Measurements from ENCODE around the gene CYLC2.

The CYLC2 gene

GRCh38 chr9:102995033-102995432, at the start of gene CYLC2:
TSS of gene CYLC2 (plus strand) at chr9:102995333. CDS start at chr9:102995381, 48 bp downstream.
- Histone ChIP-seq H3K4me1 (ENCODE audit: control insufficient read depth in 1 of 2, insufficient read depth in 1 of 2, low read depth in 1 of 2, low read length in 1 of 2) (no peaks in the 10 kb centered on the region), H3K27me3 (no peaks in the 10 kb centered on the region), H3K36me3 (no peaks in the 10 kb centered on the region), H3K9me3 (no peaks in the 10 kb centered on the region), H3K27ac (no peak within 1 kb of the TSS), H3K4me3 (ENCODE audit: low read depth in 1 of 2, low read length in 1 of 2) (no peak within 1 kb of the TSS)
- TF ChIP-seq, protein P1, sequence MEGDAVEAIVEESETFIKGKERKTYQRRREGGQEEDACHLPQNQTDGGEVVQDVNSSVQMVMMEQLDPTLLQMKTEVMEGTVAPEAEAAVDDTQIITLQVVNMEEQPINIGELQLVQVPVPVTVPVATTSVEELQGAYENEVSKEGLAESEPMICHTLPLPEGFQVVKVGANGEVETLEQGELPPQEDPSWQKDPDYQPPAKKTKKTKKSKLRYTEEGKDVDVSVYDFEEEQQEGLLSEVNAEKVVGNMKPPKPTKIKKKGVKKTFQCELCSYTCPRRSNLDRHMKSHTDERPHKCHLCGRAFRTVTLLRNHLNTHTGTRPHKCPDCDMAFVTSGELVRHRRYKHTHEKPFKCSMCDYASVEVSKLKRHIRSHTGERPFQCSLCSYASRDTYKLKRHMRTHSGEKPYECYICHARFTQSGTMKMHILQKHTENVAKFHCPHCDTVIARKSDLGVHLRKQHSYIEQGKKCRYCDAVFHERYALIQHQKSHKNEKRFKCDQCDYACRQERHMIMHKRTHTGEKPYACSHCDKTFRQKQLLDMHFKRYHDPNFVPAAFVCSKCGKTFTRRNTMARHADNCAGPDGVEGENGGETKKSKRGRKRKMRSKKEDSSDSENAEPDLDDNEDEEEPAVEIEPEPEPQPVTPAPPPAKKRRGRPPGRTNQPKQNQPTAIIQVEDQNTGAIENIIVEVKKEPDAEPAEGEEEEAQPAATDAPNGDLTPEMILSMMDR (IDR thresholded peaks at IDR 0.05) = no peak

GRCh38 chr9:102950346-102950745, 44.8 kb upstream of the CYLC2 start:
- Histone ChIP-seq H3K9me3 (no peaks in the 10 kb centered on the region), H3K27ac (no peak overlapping the region), H3K36me3 (no peaks in the 10 kb centered on the region), H3K4me3 (ENCODE audit: low read depth in 1 of 2, low read length in 1 of 2) (no peak overlapping the region), H3K27me3 (no peaks in the 10 kb centered on the region), H3K4me1 (ENCODE audit: control insufficient read depth in 1 of 2, insufficient read depth in 1 of 2, low read depth in 1 of 2, low read length in 1 of 2) (no peaks in the 10 kb centered on the region)
- TF ChIP-seq, protein P1 (IDR thresholded peaks at IDR 0.05) = no peak

DNA sequence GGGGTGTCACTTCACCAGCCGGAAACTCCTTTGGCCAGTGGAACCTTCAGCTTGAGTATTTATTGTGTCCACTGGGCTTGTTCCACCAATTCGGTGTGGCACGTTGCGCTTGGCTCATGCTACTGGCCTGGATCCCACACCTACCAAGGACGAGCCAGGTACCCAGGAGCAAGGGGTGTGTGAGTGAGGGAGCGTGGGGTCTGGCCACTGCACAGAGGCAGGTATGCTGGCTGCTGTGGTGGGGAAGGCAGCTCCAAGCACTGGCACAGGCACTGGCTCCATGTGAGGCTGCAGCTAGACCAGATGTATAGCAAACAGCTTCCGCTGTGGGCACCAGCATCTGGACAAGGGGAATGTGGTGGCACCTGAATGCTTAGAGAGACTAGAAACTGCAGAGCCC, 28.1 kb upstream of the CYLC2 start:
- TF ChIP-seq, protein P1 (IDR thresholded peaks at IDR 0.05) = no peak
- no peaks in the 10 kb centered on the region for H3K4me1 ChIP-seq (ENCODE audit: control insufficient read depth in 1 of 2, insufficient read depth in 1 of 2, low read depth in 1 of 2, low read length in 1 of 2)
- H3K27ac ChIP-seq = no peak overlapping the region
- no peaks in the 10 kb centered on the region for H3K27me3 ChIP-seq
- H3K9me3 ChIP-seq = no peaks in the 10 kb centered on the region
- no peak overlapping the region for H3K4me3 ChIP-seq (ENCODE audit: low read depth in 1 of 2, low read length in 1 of 2)
- no peaks in the 10 kb centered on the region for H3K36me3 ChIP-seq

DNA sequence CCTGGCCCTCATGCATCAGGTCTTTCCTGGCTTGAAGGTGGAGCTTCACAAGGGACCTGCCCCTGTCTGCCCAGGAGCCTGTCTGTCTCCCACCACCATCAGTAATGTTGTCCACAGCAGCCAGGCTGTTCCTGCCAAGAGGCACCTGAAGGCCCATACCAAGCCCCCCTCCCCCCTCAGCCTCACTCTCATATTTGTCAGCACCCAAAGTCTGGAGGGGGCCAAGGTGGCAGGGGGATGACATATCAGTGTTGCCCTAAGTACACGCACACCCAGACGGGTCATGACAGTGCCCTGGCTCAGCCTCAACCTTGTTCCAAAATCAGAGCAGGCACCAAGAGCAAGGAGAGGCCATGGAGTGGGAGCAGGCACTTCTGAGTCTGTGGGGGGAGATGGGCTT, 27.2 kb upstream of the CYLC2 start:
- TF ChIP-seq, protein P1 (IDR thresholded peaks at IDR 0.05) = no peak
- no peak overlapping the region for H3K4me3 ChIP-seq (ENCODE audit: low read depth in 1 of 2, low read length in 1 of 2)
- no peaks in the 10 kb centered on the region for H3K27me3 ChIP-seq
- H3K4me1 ChIP-seq (ENCODE audit: control insufficient read depth in 1 of 2, insufficient read depth in 1 of 2, low read depth in 1 of 2, low read length in 1 of 2) = no peaks in the 10 kb centered on the region
- no peaks in the 10 kb centered on the region for H3K9me3 ChIP-seq
- H3K36me3 ChIP-seq = no peaks in the 10 kb centered on the region
- H3K27ac ChIP-seq = no peak overlapping the region

DNA sequence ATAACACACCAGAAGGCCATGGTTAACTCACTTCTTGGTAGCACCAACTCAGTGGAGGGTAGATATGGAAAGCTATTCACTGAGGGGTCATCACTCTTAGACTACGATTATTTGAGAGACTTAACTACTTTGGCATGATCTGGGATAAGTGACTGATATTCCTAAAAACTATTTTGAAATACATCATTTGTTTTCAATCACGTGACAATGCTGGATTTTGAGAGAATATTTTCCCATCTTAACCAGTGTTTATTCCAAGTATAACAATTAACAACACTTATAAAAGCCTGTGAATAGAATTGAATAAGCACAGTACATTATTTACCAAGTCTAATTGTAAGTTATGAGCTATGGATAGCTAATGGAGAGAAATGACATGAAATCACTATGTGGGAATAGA, 22.4 kb upstream of the CYLC2 start:
- no peaks in the 10 kb centered on the region for H3K9me3 ChIP-seq
- H3K36me3 ChIP-seq = no peaks in the 10 kb centered on the region
- H3K4me3 ChIP-seq (ENCODE audit: low read depth in 1 of 2, low read length in 1 of 2) = no peak overlapping the region
- no peaks in the 10 kb centered on the region for H3K4me1 ChIP-seq (ENCODE audit: control insufficient read depth in 1 of 2, insufficient read depth in 1 of 2, low read depth in 1 of 2, low read length in 1 of 2)
- TF ChIP-seq, protein P1 (IDR thresholded peaks at IDR 0.05) = no peak
- no peaks in the 10 kb centered on the region for H3K27me3 ChIP-seq
- no peak overlapping the region for H3K27ac ChIP-seq

DNA sequence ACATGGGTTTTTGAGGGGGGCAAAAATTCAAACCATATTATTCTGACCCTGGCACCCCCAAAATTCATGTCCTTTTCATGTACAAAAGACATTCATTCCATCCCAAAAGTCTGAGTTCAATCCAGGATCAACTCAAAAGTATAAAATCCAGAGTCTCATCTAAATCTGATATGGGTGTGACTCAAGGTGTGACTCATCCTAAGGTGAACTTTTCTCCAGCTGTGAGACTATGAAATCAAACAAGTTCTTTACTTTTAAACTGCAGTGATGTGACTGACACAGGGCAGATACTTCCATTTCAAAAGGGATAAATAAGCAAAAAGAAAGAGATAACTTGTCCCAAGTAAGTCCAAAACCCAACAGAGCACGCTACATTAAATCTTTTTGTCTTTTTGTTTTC, 20.6 kb upstream of the CYLC2 start:
- TF ChIP-seq, protein P1 (IDR thresholded peaks at IDR 0.05) = no peak
- H3K4me1 ChIP-seq (ENCODE audit: control insufficient read depth in 1 of 2, insufficient read depth in 1 of 2, low read depth in 1 of 2, low read length in 1 of 2) = no peaks in the 10 kb centered on the region
- H3K9me3 ChIP-seq = no peaks in the 10 kb centered on the region
- no peak overlapping the region for H3K4me3 ChIP-seq (ENCODE audit: low read depth in 1 of 2, low read length in 1 of 2)
- H3K27me3 ChIP-seq = no peaks in the 10 kb centered on the region
- H3K27ac ChIP-seq = no peak overlapping the region
- no peaks in the 10 kb centered on the region for H3K36me3 ChIP-seq
